ENCODE results near the gene TRPC3. TPM values are rescaled to one million over a fixed set of nuclear protein-coding genes. Genes with fewer than 3 reads are reported as not detected.

Gene TRPC3
- 0.45 and 0.52 TPM in 2 replicates for total RNA-seq (2014; rRNA removed)
- 0.16 TPM for polyA plus RNA-seq (2012)

- DNase-seq (ENCODE audit: low read depth), result peak; percentile 14
Measured at GRCh38 chr4:121951521-121952110, at the start of gene TRPC3. Gene TRPC3 (minus strand): TSS chr4:121952060. CDS start chr4:121951680, 380 bp downstream.

DNA sequence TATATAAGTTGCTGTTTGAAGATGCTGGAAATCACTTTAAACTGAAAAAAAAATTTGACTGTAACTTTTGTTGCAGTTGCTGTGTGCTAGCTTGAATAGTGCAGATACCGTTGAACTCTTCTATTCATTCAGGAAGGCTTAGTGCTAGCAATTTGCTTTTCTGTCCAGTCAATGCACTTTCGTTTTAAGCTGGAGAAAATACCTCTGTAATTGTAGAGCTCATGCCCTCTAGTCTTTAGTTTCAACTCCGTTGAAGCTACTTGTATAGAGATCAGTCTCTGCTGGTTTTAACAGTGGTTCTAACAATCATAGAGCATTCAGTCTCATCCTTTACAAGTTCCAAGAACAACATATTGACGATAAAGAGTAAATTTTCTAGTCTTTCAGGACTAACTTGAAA lies 49.0 kb upstream of the TRPC3 start:
- DNase-seq (ENCODE audit: low read depth), result no peak

DNA sequence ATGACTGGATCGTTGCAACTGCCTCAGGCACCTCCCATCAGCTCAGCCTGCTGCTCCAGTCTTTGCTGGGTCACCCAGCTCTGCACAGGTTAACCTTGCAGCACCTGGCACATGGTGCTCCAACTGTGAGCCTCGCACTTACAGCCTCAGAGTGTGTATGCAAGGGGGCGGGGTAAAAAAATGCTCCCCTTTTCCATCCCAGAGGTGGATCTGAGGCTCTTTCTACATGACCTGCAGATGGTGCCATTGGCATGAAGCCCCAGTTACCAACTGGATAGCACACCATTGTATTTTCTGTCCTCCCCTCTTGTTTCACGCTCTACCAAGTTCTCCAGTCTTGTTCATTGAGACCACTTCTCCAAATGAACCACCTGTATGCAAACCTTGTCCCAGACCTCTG lies 46.2 kb upstream of the TRPC3 start:
- peak; percentile 22 for DNase-seq (ENCODE audit: low read depth)

DNA sequence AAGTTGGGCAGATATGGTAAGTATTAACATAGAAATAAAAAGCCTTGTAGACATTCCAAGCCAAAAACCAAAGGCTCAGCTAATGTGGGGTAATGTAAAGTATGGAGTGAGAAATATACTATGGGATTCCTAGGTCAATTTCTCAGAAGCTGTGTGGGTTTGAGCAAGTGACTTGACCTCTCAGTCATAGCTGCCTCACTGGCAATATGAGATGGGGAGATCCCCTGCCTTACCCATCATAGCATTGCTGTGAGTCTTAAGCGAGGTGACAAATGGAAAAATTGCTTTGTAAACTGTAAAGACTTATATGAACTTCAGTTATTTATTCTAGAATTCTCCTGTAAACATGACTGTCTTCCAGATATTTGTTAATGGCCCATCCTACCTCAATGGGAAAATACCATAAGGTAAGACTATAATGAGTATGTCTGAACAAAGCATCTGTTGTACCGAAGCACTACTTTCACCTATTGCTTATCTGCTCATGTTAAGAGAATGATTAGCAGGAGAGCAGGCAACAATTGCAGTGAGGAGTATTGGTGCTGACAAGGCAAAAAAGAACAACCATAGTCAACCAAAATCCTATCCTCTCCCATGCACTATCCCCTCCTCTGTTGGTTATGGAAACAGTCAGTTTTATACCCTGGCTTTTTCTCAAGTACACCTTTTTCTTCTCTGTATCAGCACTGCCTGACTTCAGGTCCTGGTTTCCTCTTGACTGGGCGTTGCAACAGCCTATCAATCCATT lies 44.1 kb upstream of the TRPC3 start:
- DNase-seq (ENCODE audit: low read depth), result no peak

GRCh38 chr4:121991968-121992367 lies 40.1 kb upstream of the TRPC3 start:
- DNase-seq (ENCODE audit: low read depth), result no peak

- DNase-seq (ENCODE audit: low read depth), result no peak
Measured at GRCh38 chr4:121990489-121990888, 38.6 kb upstream of the TRPC3 start.

GRCh38 chr4:121989715-121990114 lies 37.9 kb upstream of the TRPC3 start:
- DNase-seq (ENCODE audit: low read depth), result peak; percentile 67

DNA sequence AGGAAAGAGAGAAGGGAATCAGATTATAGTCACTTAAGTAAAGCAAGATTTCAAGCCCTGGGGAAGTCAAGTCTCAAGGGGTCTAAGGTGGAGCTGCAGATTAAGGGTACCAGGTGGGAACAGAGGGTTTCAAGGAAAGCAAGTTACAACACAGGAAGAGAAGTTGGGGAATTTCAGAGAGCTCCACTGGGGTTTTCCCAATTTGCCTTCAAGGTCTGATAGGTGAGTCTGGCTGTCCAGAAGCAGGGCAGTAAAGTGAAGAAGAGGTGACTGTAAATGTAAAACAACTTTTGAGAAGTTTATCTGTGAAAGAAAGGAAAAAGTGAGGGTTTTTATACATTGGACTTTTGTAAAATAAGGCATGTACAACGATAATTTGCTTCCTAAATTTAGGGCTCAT lies 37.1 kb upstream of the TRPC3 start:
- no peak for DNase-seq (ENCODE audit: low read depth)

GRCh38 chr4:121980643-121981042 lies 28.8 kb upstream of the TRPC3 start:
- no peak for DNase-seq (ENCODE audit: low read depth)

GRCh38 chr4:121978172-121978516 lies 26.3 kb upstream of the TRPC3 start:
- no peak for DNase-seq (ENCODE audit: low read depth)

DNA sequence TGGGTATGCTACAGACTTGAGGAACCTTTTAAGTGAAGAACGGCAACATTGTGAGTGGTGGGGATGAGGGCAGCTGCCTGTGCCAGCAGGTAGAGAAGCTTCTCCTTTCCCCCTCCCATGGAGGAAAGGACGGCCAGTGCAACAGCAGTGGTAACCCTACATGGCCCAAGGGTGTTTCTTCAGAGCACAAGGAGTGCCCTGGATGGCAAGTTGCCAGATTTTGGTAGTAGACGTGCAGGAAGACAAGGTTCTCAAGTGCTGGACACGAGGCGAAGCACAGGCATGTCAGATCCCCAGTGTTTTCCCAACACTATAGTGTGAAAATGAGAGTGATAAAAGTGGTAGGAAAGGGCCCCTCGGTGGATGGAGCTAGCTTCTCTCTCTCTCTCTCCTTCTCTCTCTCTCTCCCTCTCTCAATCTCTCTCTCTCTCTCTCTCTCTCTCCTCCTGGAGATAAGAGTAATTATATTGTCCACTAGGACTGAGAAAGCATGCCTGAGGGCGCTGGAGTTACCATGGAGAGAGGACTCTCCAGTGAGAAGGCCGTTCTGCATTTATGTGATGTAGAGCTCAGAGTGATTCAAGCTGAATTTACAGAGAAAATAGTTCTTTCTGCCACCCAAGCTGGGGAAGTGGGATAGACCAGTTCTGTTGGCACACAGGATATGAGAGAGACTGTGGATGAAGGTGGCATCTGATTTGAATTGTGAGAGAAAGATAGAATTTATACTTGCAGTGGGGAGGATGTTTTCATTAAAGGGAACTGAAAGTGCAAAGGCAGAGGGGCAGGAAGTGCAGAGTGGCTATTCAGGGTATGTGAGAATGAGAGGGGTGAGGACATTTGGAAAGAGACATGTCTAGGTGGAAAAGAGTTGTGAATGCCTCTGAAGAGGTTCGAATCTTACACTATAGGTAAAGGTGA lies 25.7 kb upstream of the TRPC3 start:
- DNase-seq (ENCODE audit: low read depth), result no peak

DNA sequence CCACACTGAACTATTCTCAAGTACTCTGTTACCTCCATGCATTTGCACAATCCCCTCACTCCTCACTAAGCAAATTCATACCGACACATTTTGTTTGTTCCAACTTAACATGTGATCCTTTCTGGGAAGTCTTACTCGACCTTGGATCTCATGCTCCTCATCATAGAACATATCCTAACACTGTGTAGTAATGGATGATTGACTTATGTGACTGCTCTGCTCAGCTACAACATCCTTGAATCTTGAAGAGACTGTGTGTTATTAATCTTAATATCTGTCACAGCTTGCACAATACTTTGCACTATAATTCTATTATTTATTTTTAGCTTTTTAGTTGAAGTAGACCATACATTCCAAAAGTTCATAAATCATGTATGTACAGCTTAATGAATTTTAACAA lies 23.9 kb upstream of the TRPC3 start:
- DNase-seq (ENCODE audit: low read depth), result no peak

DNA sequence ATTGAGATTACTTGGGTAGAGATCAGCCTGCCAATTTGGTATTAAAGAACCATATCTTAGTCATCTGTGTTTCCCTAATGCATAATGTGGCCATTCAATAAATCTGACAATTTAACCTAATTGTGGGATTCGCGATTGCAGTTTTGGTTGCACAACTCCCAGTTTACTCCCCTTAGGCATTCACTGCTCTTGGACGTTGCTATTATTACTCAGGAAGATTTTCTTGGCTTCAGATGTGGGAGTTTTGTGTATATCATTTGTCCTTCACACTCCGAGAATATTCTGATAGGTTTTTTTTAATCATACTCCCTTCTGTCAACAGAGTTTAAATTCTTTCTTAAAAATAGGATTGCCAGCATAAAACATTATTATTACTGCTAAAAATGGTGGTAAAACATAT lies 22.0 kb upstream of the TRPC3 start:
- no peak for DNase-seq (ENCODE audit: low read depth)

GRCh38 chr4:121968859-121969258 lies 17.0 kb upstream of the TRPC3 start:
- no peak for DNase-seq (ENCODE audit: low read depth)

GRCh38 chr4:121964958-121965357 lies 13.1 kb upstream of the TRPC3 start:
- no peak for DNase-seq (ENCODE audit: low read depth)

- DNase-seq (ENCODE audit: low read depth), result no peak
Measured at GRCh38 chr4:121960818-121961217, 9.0 kb upstream of the TRPC3 start.

GRCh38 chr4:121958777-121959176 lies 6.9 kb upstream of the TRPC3 start:
- no peak for DNase-seq (ENCODE audit: low read depth)

GRCh38 chr4:121957266-121957665 lies 5.4 kb upstream of the TRPC3 start:
- no peak for DNase-seq (ENCODE audit: low read depth)

DNA sequence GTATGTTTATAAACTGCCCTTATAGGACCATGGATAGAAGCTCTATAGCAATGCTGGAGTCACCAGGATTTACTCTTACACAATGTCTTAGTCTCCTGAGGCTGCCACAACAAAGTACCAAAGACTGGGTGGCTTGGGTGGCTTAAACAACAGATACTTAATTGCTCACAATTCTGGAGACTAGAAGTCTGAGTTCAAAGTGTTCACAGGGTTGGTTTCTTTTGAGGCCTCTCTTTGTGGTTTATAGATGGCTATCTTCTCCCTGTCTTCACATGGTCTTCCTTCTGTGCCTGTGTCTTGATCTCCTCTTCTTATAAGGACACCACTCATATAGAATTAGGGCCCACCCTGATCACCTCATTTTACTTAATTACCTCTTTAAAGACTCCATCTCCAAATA lies 2.0 kb upstream of the TRPC3 start:
- DNase-seq (ENCODE audit: low read depth), result no peak

GRCh38 chr4:121952290-121952689 lies 430 bp upstream of the TRPC3 start:
- no peak for DNase-seq (ENCODE audit: low read depth)

DNA sequence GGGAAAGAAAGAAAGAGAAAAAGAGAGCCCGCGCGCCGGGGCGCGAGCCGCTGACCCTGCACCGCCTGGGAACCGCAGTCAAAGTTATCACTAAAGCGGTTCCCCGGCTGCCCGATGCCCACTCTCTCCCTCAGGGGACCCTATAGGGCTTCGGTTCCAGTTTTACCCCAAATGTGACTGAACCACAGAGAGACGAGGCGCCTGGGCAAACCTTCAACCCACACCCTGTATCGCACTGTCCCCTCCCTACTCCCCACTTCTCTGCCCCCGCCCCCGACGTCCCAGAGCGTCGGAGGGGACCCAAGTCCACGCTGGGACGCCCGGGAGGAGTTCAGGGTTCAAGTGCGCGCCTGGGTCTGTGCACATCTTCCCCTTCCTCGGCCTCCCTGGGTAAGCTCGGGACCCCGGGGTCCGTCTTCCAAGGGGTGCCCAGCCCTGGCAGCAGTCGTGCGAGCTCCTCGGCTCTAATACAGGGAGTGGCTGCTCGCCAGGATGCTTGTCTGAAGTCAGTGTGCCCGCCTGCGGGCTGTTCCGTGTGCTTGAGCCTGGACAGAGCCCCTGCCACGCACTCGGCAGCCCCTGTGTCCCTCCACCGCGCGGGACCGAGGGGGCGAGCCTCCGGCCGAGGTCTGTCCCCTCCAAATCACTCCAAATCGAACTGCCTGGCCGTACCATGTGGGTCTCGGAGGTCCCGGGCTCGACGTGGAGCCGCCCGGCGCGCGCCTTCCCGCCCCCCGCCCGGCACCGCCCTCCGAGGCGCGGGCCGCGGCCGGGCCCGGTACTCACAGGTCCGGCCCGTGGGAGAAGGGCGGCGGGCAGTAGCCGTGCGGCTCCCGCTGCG lies 960 bp downstream of the TRPC3 start:
- peak; percentile 10 for DNase-seq (ENCODE audit: low read depth)
